ENCODE data around the gene ARHGEF33.
A peak's percentile ranks its signal among the peaks of the same experiment; 100 is the strongest.

Gene ARHGEF33

GRCh38 chr2:38948995-38949394, 59.3 kb downstream of the ARHGEF33 start:
- no peak for DNase-seq
- intact Hi-C loops (cut with DNase I) = loop anchor here (10.0 kb wide), 1 partner anchor 276 kb away; no protein-coding TSS in a partner anchor

DNA sequence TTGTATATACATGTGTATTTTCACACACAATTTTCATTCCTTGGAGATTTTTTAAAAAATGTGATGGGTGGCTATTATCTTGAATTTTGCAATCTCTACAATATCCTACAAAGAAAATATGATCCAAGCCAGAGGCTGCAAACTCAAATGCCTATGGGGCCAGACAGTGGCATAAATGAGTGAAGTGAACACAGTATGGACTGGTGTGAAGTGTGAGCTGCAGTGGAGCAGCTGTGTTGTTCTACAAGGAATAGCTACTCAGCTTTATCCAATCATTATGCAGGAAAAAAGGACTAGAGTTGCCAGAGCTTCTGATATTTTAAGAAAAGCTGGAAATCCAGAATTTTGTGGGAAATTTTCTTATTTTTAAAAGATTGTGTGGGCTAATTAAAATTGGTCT, 62.1 kb downstream of the ARHGEF33 start:
- intact Hi-C loops (cut with DNase I) = no loop called here
- DNase-seq = no peak

DNA sequence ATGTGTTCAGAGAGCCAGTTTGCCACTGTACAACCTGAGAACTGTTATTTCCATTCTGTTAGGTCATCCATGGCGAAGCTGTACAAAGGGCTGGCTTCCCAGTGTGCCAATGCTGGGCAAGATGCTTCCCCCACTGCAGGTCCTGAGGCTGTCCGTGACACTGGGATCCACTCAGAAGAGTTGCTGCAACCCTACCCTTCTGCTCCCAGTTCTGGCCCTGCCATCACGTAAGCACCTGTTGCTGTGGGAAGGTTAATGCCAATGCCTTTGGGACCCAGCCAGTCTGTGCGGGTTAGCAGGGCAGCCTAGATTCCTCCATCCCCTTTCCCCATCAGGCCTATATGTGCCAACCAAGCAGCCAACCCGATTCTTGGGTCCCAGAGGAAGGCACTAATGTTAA, 68.3 kb downstream of the ARHGEF33 start:
- intact Hi-C loops (cut with DNase I) = no loop called here
- DNase-seq = no peak

DNA sequence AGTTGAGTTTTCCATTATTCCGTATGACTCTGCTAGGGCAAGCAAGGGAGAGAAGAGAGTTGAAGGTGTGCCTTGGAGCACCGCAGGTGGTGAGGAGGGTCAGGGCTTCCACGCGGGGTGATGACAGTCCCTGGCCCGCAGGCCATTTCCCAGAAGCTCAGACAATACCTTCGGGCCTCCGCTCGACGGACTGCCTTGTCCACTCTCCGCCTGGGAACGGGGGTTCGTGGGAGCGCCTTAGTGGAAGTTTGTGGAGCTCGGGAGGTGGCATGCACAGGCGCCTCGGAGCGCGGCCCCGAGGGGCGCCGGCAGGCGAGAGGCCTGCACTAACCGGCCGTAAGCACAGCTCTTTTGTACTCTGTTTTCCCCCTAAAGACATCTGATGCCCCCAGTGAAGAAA, 69.8 kb downstream of the ARHGEF33 start:
- intact Hi-C loops (cut with DNase I) = no loop called here
- DNase-seq = no peak

GRCh38 chr2:38959938-38960608, 70.4 kb downstream of the ARHGEF33 start:
- peak in 9 of 10 donors; percentile 23 to 94 (median 59) for DNase-seq
- intact Hi-C loops (cut with DNase I) = no loop called here

DNA sequence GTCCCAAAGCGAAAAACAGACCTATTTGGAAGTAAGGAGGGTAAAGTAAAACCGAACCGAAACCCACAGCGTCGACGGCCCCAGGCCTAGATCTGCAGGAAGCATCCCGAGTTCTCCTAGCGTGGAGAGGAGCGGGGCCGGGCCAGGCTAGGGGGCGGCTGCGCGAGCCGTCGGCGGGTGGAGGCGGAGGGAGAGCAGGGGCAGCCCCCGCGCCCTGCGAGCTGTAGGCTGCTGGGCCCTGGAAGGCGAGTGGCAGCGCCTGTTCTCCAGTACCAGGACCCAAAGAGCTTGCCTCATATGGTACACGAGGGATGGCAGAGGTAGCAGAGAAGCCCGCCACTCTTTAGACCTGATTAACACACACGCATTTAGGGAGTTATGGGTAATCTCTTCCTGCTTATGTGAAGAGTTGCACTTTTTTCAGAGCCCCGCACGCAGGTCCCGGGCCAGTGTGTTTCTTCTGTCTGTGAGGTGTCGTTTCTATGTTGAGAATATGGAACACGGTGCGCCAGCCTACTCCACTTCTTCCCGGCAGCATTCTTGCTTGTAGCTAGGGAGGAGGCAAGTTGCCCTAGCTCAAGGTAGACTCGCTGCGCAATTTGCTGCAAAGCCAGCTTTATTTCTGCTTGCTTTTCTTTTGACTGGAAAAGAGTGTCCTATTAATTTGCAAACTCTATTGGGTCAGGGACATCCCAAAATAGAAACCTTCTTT, 71.1 kb downstream of the ARHGEF33 start:
- intact Hi-C loops (cut with DNase I) = no loop called here
- DNase-seq = peak in 1 of 10 donors; percentile 74

- intact Hi-C loops (cut with DNase I) = no loop called here
- DNase-seq = no peak
Measured at GRCh38 chr2:38966006-38966405, 76.3 kb downstream of the ARHGEF33 start.

DNA sequence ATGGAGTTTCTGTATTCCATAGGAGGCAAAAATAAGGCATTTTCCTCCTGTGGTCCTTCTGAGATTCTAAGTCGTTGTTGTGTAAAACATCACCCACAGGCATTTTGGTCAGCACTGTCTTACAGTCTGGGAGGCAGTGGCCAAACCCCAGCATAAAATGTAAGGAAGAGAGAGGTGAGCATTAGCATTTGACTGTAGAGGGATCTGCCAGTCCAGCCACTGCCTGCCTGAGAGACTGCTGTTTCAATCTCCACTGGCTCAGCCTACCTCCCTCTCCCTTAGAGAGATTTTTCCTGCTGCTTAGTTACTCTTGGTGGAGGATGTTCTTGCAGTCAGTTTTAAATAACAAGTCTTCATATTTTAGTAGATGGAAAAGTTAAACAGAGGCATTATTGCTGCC, 77.0 kb downstream of the ARHGEF33 start:
- no peak for DNase-seq
- intact Hi-C loops (cut with DNase I) = no loop called here

DNA sequence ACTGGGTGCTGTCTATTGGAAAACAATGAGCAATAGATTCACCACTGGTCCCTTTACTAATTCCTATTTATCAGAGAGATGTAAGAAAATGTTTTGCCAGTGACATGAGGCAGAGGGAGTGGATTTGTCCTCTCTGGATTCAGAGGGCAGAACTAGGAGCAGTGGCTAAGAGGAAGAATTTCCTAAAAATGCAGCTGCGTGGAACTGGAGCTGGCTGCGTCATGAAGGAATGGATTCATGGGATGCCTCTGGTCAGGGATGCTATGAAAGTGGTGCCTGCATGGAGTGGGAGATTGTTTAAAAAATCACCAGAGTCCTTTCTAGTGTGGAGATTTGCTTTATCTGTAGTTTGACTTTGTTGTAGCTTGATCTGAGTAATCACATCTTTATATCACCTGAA, 78.3 kb downstream of the ARHGEF33 start:
- no peak for DNase-seq
- intact Hi-C loops (cut with DNase I) = no loop called here

GRCh38 chr2:38971377-38971776, 81.7 kb downstream of the ARHGEF33 start:
- no peak for DNase-seq
- intact Hi-C loops (cut with DNase I) = no loop called here

- DNase-seq = no peak
- intact Hi-C loops (cut with DNase I) = no loop called here
Measured at GRCh38 chr2:38973266-38973665, 83.6 kb downstream of the ARHGEF33 start.

GRCh38 chr2:38975042-38975441, 85.4 kb downstream of the ARHGEF33 start:
- no peak for DNase-seq
- intact Hi-C loops (cut with DNase I) = no loop called here

GRCh38 chr2:38977047-38977446, 87.4 kb downstream of the ARHGEF33 start:
- intact Hi-C loops (cut with DNase I) = no loop called here
- DNase-seq = no peak

DNA sequence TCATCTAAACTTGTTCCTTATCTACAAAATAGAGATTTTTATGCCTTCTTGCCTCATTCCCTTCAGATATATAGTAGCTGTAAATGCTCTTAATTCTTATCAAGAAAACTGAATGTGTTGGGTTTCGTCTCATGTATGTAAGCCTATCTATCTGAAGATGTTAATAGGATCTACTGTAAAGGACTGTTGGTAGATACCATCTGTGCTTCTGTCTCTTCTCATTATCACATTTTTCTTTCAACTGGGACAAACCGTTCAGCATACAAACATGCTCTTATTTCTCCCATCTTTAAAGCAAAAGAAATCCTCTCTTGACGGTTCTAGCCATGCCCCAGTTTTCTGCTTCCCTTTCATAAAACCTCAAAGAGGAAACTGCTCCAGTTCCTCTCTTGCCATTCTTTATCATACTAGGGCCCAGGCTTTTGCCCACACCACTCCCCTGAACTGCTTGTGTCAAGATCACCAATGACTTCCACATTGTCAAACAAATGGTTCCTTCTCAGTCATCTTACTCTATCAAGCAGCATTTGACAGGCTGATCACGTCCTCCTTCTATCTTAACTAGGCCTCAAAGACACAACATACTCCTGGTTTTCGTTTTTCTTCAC, 88.7 kb downstream of the ARHGEF33 start:
- intact Hi-C loops (cut with DNase I) = no loop called here
- no peak for DNase-seq

GRCh38 chr2:38978908-38979307, 89.2 kb downstream of the ARHGEF33 start:
- no peak for DNase-seq
- intact Hi-C loops (cut with DNase I) = no loop called here

DNA sequence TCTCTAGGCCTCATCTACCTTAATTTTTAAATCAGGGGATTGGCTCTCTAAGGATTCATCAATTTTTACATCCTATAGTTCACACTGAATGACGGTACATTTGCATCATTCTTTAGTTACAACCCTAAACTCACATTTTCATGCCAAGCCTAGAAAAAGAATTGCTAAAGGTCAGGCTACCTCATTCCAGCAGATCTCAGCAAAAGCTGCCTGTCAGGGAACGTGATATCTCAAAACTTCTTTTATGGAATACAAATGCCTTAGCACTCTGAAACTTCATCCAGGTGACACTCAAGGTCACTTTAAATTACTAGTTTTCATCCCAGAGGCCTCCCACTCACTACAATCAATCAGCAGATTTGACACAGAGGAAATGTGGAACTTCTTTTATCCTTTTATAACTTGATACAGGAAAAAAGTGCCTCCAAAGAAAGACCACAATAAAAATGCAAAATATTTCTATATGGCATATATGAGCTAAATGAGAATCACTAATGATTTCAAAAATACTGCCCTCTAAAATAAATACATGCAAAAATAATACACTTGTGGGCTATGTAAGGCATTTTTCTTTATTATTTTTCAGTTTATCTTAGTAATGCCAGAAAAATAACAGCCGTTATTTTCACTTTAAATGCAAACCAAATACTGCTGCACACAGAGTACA, 91.5 kb downstream of the ARHGEF33 start:
- DNase-seq = no peak
- intact Hi-C loops (cut with DNase I) = no loop called here

- intact Hi-C loops (cut with DNase I) = no loop called here
- DNase-seq = no peak
Measured at GRCh38 chr2:38981670-38982357, 92.1 kb downstream of the ARHGEF33 start.

- no peak for DNase-seq
- intact Hi-C loops (cut with DNase I) = no loop called here
Measured at GRCh38 chr2:38982498-38982897, 92.8 kb downstream of the ARHGEF33 start.

DNA sequence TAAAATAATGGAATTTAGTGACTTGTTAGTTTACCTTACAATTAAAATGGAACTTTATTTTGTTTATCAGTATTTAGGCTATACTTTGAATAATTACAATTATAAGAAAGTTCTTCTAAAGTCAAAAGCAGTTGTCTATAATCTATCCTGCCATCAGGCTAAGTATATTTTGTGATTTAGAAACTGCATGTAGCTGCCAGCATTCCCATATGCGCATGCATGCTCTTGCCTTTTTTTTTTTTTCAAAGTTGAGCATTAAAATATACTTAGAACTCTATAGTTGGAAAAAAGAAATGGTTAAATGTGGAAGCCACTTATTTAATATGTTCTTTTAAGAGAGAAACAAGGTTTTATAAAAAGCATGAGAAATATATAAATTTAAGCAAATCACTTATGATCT, 99.0 kb downstream of the ARHGEF33 start:
- intact Hi-C loops (cut with DNase I) = no loop called here
- no peak for DNase-seq

DNA sequence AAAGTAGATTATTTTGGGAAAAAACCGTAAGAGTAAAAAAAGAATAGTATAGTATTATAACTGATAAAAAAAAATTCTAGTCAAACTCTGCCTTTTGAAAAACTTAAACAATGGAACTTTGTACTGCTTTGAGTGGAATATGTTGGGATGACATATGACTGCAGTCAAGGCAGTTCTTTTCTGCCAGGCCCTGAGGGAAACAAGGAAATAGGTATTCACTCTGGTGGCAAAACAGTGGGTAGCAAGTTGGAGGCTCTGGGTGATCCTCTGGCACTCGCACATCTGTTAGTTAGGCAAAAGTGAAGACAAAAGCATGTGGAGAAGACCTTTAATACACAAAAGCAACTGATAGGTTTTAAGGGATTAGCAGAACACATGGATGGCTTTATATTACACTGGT, 102.2 kb downstream of the ARHGEF33 start:
- intact Hi-C loops (cut with DNase I) = no loop called here

GRCh38 chr2:38997781-38998180, 108.1 kb downstream of the ARHGEF33 start:
- DNase-seq = no peak
- intact Hi-C loops (cut with DNase I) = no loop called here

More for the DNA sequence above, 102.2 kb downstream of the ARHGEF33 start:
- DNase-seq = no peak

Measured in posterior cingulate gyrus (tissue), 11 donors.